HG03039 (cell line): Measurements from ENCODE around the gene NUBP1.
"Not testable (repeated sequence)": the region's sequence is repeated elsewhere in the genome, so short reads cannot be mapped to it uniquely, and the experiment has no call there.

Experiments
- ATAC-seq: cut with Tn5 transposase; IDR thresholded peaks from one replicate; pipeline ENCODE4 v1.9.1; 2021; ENCODE audit warnings: mild to moderate bottlenecking, moderate library complexity; ENCODE audit not compliant: unreplicated experiment

The NUBP1 gene

DNA sequence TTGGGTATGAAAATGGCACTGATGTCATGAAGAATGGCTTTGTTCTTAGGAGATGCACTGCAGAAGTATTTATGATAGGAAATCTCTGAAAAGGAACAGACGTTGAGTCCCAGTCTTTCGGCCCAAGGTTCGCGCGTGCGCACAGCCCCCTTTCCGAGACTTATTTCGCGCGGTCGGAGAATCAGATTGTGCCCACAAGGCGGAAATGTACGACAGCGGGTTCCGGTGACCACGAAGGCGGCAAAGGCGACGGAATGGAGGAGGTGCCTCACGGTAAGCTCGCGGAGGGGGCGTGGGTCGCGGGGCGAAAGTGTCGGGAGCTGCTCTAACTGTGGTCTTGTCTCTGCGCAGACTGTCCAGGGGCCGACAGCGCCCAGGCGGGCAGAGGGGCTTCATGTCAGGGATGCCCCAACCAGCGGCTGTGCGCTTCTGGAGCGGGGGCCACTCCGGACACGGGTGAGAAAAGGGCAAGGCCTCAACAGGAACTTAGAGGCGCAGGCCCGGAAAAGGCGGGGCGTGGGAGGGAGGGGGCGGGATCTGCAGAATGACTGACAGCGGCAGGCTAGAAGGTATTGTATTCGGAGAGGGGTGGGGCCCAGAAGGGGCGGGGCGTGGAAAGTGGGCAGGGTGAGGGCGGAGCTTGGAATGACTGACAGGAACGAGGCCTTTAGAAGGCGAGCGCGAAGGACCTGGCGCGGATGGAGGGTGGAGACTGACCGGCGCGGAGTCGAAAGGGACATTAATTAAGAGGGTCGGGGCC lies at the start of gene NUBP1:
TSS of gene NUBP1 (plus strand) at position 233 of the 760 bp plus-strand sequence. CDS start at position 255, 22 bp downstream.
- peak; percentile 75 for ATAC-seq

DNA sequence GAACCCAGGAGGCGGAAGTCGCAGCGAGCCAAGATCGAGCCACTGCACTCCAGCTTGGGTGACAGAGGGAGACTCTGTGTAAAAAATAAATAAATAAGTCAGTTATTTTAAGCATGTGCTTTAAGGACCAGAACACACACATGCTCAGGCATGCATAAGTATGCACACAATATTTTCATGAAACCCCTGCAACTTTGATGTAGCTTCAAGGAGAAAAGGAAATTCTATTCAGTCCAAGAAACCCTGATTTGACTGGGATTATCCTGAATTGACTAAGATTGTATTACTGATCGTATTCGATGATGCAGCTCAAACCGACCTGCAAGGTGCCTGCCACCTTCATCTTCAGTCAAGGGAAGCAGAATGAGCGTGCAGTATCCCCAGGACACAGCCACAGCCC lies 49.8 kb upstream of the NUBP1 start:
- ATAC-seq = no peak

GRCh38 chr16:10694306-10694705 lies 49.3 kb upstream of the NUBP1 start:
- ATAC-seq = no peak

- no peak for ATAC-seq
Measured at GRCh38 chr16:10694830-10695229, 48.8 kb upstream of the NUBP1 start, which contains the start of gene TEKT5. Gene TEKT5, minus strand, starts transcription at chr16:10694930. Its CDS starts 57 bp downstream, at chr16:10694873.

DNA sequence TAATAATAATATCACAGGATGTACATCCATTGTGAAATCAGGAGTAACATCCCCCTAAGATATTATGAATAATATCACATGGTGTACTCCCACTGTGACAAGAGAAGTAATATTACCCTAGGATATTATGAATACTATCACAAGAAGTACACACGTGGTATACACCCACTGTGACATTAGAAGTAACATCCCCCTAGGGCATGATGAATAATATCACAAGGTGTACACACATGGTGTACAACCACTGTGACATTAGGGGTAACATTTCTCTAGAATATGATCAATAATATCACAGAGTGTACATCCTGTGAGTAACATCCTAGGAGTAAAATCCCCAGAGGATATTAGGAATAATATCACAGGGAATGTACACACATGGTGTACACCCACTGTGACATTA lies 43.9 kb upstream of the NUBP1 start:
- no peak for ATAC-seq

DNA sequence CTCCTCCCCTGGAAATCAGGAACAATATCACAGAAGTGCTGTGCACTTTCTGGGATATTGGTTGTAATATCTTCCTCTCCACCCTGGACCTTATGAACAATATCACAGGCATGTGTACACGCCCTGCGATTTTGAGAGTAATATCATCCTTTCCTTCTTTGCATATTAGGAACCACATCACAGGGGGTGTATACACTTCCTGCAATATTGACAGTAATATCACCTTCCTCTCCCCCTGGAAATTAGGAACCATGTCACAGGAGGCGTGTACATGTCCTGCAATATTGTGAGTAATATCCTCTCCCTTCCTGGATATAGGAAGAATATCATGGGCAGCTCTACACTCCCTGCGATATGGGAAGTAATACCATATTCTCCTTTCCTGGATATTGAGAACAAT lies 34.7 kb upstream of the NUBP1 start:
- no peak for ATAC-seq

- ATAC-seq = no peak
Measured at GRCh38 chr16:10728003-10728887, 15.4 kb upstream of the NUBP1 start.

- no peak for ATAC-seq
Measured at GRCh38 chr16:10729104-10730048, 14.3 kb upstream of the NUBP1 start.

- ATAC-seq = no peak
Measured at GRCh38 chr16:10731790-10732189, 11.9 kb upstream of the NUBP1 start.

- no peak for ATAC-seq
Measured at GRCh38 chr16:10737068-10737625, 6.5 kb upstream of the NUBP1 start.

GRCh38 chr16:10738231-10739077 lies 5.2 kb upstream of the NUBP1 start:
- peak; percentile 54 for ATAC-seq

- no peak for ATAC-seq
Measured at GRCh38 chr16:10740000-10740844, 3.4 kb upstream of the NUBP1 start.

GRCh38 chr16:10740845-10741208 lies 2.8 kb upstream of the NUBP1 start:
- ATAC-seq = no peak

- not testable (repeated sequence) for ATAC-seq
Measured at GRCh38 chr16:10741249-10741648, 2.4 kb upstream of the NUBP1 start.

DNA sequence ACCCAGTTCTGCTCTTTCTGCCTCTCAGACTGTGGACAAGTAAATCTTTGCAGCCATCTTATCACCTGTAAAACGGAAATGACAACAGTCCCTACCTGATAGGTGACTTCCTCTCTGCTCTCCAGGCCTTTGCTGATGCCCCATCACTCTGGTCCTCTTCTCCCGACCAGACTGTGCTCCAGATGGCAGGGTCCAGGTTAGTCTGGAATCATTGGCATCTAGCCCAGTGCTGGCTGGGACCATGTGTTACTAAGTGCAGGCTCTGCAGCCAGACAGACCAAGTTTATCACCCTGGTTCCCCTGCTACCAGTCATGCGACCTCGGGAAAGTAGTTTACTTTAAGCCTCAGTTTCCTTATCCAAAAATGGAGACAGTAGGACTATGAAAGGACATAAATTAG lies 1.8 kb upstream of the NUBP1 start:
- no peak for ATAC-seq

GRCh38 chr16:10743227-10743609 lies 424 bp upstream of the NUBP1 start:
- ATAC-seq = no peak

- ATAC-seq = no peak
Measured at GRCh38 chr16:10744370-10745030, 858 bp downstream of the NUBP1 start.

- ATAC-seq = no peak
Measured at GRCh38 chr16:10745841-10746240, 2.2 kb downstream of the NUBP1 start.
